Right lobe of liver (tissue), 4 donors: ENCODE measurements around the gene EIF4A3.

ENCODE experiments used
- POLR2A ChIP-seq: fragments of 450-650 bp; IDR thresholded peaks from one replicate; pipeline ENCODE4 v1.6.1; 2017; ENCODE audit warnings: antibody characterized with exemption, mild to moderate bottlenecking
- TF ChIP-seq, protein P1 (sequence below), 4 donors: fragments of 200-600 bp in 3 of 4; fragments of 450-650 bp in 1 of 4; IDR thresholded peaks; one replicate each; pipeline versions ENCODE4 v1.5.1 to v1.8.0; 2016 to 2022; ENCODE audit warnings: antibody characterized with exemption in 4 of 4, mild to moderate bottlenecking in 2 of 4
- donor health status: DM: no; HTN: no; CAD: no.
- donor health status: DM: no; HTN: no; CAD: no.
- donor health status: DM: no; HTN: yes; CAD: no.

DNA sequence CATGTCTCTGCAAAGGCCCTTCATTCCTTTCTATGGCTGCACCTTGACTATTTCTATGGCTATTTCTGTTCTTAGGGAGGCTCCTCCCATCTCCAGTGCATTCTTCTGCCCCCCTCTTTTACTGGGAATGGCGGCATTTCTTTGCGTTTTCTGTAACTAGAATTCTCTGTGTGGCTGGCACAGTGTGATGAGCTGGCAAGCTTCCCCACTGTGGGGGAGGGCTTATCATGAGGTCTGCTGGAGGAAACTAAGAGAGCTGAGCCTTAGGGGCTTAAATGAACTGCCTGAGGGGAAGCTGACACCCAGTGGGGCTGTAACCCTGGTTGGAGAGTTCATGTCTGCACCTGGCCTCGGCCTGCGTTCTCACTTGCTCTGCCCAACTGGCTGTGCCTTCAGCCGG, 21.4 kb upstream of the EIF4A3 start:
- TF ChIP-seq, protein P1, sequence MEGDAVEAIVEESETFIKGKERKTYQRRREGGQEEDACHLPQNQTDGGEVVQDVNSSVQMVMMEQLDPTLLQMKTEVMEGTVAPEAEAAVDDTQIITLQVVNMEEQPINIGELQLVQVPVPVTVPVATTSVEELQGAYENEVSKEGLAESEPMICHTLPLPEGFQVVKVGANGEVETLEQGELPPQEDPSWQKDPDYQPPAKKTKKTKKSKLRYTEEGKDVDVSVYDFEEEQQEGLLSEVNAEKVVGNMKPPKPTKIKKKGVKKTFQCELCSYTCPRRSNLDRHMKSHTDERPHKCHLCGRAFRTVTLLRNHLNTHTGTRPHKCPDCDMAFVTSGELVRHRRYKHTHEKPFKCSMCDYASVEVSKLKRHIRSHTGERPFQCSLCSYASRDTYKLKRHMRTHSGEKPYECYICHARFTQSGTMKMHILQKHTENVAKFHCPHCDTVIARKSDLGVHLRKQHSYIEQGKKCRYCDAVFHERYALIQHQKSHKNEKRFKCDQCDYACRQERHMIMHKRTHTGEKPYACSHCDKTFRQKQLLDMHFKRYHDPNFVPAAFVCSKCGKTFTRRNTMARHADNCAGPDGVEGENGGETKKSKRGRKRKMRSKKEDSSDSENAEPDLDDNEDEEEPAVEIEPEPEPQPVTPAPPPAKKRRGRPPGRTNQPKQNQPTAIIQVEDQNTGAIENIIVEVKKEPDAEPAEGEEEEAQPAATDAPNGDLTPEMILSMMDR (IDR thresholded peaks at IDR 0.05) = no peak
- no peak for TF ChIP-seq POLR2A
